ENCODE data around the gene C7orf57. TPM values are rescaled to one million over a fixed set of nuclear protein-coding genes. Genes with fewer than 3 reads are reported as not detected.

Gene C7orf57
- total and polyA plus RNA-seq, 2 experiments from 2014 or later = 0.42 to 2.1 TPM

GRCh38 chr7:48087349-48087748 is 52.0 kb downstream of the C7orf57 start (continued):
- no peak for TF ChIP-seq CREB1 (CRISPR knock-in tag; IDR thresholded peaks at IDR 0.05; ENCODE audit: low read depth)
- TF ChIP-seq STAT1 (IDR thresholded peaks at IDR 0.05; ENCODE audit: unreplicated experiment) = no peak
- no peak for TF ChIP-seq CTCF (conservative IDR thresholded peaks at IDR 0.05; ENCODE audit: low read depth in 2 of 2)

- Histone ChIP-seq H3K27me3 (ENCODE audit: insufficient read depth) (no peaks in the 10 kb centered on the region), H3K4me1 (ENCODE audit: insufficient read depth) (peaks cover 19% of the 10 kb centered on the region), H2AFZ (peak overlapping the region; percentile 73; the same call in 1 of the 2 replicates), H3K79me2 (replicated peaks; ENCODE audit: insufficient read depth) (0 out of 2 replicates have a peak, but pooled peaks cover 4% of the 10 kb centered on the region), H3F3A (replicated peaks; ENCODE audit: low read depth) (peaks cover 10% of the 10 kb centered on the region), H3K36me3 (ENCODE audit: insufficient read depth) (peaks cover 3% of the 10 kb centered on the region; the same call in 1 of the 2 replicates), H4K20me1 (replicated peaks; ENCODE audit: insufficient read depth) (no peaks in the 10 kb centered on the region), H3K4me3 (peak overlapping the region; percentile 88), H3K27ac (ENCODE audit: low read depth) (peak overlapping the region; percentile 99), H3K4me2 (peak overlapping the region; percentile 98), H3K9me2 (ENCODE audit: insufficient read depth) (no peaks in the 10 kb centered on the region; the same call in 1 of the 2 replicates)
- DNase-seq (ENCODE audit: low spot score) (no peak), ATAC-seq (peak; percentile 49)
- peak overlapping the region; percentile 98 for H3K27ac Mint-ChIP-seq
- no peaks in the 10 kb centered on the region for H3K9me3 Mint-ChIP-seq
- peaks cover 49% of the 10 kb centered on the region for H3K4me1 Mint-ChIP-seq
- peaks cover 33% of the 10 kb centered on the region for H3K36me3 Mint-ChIP-seq (ENCODE audit: low read depth)
- peaks cover 18% of the 10 kb centered on the region for H3K27me3 Mint-ChIP-seq (ENCODE audit: insufficient read depth, low read depth, poor library complexity)
- peak overlapping the region; percentile 87 for H3K4me3 Mint-ChIP-seq
- no peak for TF ChIP-seq JUNB (IDR thresholded peaks at IDR 0.05; ENCODE audit: unreplicated experiment)
- TF ChIP-seq ZNF331 (CRISPR knock-in tag; IDR thresholded peaks at IDR 0.05; ENCODE audit: low read depth) = no peak
- TF ChIP-seq CREB1 (CRISPR knock-in tag; IDR thresholded peaks at IDR 0.05; ENCODE audit: low read depth) = no peak
- TF ChIP-seq ZNF462 (CRISPR knock-in tag; IDR thresholded peaks at IDR 0.05) = no peak
- no peak for TF ChIP-seq ETS1 (IDR thresholded peaks at IDR 0.05)
- TF ChIP-seq EZH2phosphoT487 (IDR thresholded peaks at IDR 0.05; ENCODE audit: unreplicated experiment) = no peak
- no peak for TF ChIP-seq POLR2AphosphoS5 (IDR thresholded peaks at IDR 0.05; ENCODE audit: low read depth)
- no peak for TF ChIP-seq ZNF114 (CRISPR knock-in tag; IDR thresholded peaks at IDR 0.05)
- TF ChIP-seq REST (IDR thresholded peaks at IDR 0.05; ENCODE audit: unreplicated experiment) = no peak
- TF ChIP-seq EZH2 (IDR thresholded peaks at IDR 0.05; ENCODE audit: low read depth, unreplicated experiment) = no peak
- no peak for TF ChIP-seq STAT1 (IDR thresholded peaks at IDR 0.05; ENCODE audit: unreplicated experiment)
- TF ChIP-seq NANOG (IDR thresholded peaks at IDR 0.05; ENCODE audit: borderline replicate concordance) = no peak
Measured at GRCh38 chr7:48088559-48089045, 53.3 kb downstream of the C7orf57 start.
